Frontal cortex (tissue), 4 donors: Measurements from ENCODE around the gene XXYLT1. TPM values are rescaled to one million over a fixed set of nuclear protein-coding genes. Genes with fewer than 3 reads are reported as not detected.

Experiments used
- DNase-seq, 2 donors: peaks; one replicate each; pipeline ENCODE4 v3.0.0; 2012; ENCODE audit warnings: low spot score in 2 of 2
- FAIRE-seq: peaks from 2 replicates; lab custom pipeline; 2012; peaks lifted over from hg19 to GRCh38; lab: Jason Lieb, UNC
- total RNA-seq: library from RNA; depleted of rRNA; stranded (reverse); fragments of >200 nt; gene quantifications from one replicate; pipeline ENCODE4 v1.2.3, GENCODE V29; 2014
- donor health status: control.
- donor health status: control.
- donor health status: control.

The XXYLT1 gene
- total RNA-seq, 1 donor from 2014 or later, result 23.6 TPM

DNA sequence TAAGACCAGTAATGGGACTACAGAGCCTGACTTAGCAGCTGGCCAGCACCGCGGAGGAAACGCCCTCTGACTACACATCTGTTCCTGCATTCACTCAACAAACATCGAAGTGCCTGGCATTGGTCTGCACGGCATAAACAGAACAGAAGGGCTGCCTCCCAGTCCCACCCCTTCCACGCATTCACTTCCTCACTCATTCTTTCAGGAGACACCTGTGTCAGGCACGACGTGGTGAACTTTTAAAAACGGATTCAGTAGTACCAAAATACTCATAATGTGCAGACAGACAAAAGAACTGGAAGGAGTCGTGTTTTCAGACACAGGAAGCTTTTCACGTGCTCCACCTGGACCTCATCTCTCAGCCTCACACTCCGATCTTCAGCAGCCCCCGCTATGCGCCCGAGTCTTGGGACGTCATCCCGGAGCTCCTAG lies 123.3 kb downstream of the XXYLT1 start:
- FAIRE-seq, result no peak

DNA sequence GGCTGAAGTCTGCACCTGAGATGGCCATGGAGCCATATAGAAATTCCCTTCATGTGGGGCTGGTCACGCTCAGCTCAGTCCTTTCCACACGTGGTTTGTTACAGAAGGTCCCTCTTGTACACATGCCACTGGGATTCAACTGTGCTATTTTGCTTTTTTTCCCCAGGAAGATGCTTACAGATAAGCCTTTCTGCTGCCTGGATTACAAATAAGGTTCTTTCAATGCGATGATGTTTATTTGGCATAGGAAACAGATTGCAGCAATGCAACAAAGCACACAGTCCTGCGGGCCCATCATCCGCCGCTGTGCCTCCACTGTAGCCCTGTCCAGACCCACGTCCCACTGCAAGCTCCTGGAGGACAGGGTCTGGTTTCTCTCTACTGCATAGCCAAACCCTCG lies 124.8 kb downstream of the XXYLT1 start:
- DNase-seq (no peak), FAIRE-seq (no peak)

More for the DNA sequence above, 123.3 kb downstream of the XXYLT1 start:
- no peak for DNase-seq

- DNase-seq (no peak), FAIRE-seq (no peak)
These were observed 125.4 kb downstream of the XXYLT1 start for GRCh38 chr3:195145579-195145978.

DNA sequence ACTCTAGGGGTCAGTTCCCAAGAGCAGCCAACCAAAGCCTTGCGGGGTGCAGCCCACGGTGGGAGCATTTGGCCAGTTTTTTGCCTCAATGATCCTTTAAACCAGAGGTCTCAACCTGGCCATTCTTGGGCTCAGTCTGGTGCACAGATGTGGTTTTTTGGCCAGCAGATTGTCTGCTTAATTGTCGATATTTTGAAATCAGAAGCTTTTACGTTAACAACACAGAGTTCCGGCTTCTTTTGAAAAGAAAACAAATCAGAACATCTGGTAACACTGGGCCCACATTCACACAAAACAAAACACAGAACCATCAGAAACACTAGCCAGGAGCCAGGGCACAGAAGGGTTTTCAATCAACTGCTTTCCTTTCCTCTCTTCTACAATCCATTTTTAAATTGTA lies 127.7 kb downstream of the XXYLT1 start:
- no peak for DNase-seq
- no peak for FAIRE-seq

GRCh38 chr3:195142519-195142918 lies 128.4 kb downstream of the XXYLT1 start:
- no peak for FAIRE-seq
- DNase-seq, result no peak

DNA sequence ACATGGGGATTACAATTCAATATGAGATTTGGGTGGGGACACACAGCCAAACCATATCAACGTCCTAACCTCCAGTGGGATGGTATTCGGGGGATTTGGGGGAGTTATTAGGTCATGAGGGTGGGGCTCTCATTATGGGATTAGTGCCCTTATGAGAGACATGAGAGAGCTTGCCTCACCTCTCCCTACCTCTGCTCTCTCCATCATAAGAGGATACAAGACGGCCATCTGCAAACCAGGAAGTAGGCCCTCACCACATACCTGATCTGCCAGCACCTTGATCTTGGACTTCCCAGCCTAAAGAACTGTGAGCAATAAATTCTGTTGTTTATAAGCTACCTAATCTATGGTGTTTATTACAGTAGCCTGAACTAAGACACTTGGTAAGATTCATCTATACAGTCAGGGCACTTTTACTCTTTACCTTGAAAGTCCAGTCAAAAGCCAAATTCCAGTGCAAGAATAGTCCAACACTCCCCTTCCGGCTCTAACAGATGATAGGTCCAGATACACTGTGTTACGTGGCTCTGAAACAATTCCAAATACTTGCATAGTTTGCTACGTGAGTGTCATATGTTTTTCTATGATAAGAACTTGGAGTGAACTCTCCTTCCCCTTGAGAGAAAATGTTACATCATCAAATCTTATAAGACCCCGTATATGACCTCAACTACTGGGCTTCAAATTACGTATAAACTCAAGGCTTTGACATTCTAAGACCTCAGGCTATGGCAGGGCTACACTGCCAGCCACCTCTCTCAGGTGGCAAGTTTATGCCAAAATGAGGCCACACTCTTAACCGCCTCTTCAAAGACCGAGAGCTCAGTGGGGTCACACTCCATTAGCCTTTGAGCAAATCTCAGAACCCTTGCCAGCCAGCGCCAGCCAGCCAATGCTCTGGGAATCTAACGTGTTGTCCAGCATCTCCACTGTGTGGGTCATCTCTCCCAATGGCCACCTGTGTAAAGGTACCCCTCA lies 129.9 kb downstream of the XXYLT1 start:
- FAIRE-seq, result no peak
- DNase-seq, result no peak

GRCh38 chr3:195140410-195140809 lies 130.5 kb downstream of the XXYLT1 start:
- FAIRE-seq (no peak), DNase-seq (no peak)

DNA sequence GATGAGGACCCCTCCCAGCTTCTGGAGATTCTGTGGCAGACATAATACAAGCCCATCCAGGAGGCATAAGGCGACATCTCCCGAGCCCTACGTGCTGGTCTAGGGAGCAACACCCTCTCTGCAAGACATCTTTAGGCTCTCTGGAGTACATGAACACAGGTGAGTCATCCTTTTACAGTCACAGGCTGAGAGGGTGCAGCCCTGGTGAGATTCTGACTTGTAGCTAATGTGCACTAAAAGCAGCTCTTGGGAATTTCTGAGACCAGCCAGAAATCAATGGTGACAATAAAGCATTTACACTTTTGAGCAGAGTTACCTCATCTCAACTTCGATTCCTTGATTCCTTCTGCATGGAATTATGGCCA lies 131.1 kb downstream of the XXYLT1 start:
- DNase-seq, result no peak
- no peak for FAIRE-seq

- FAIRE-seq, result no peak
These were observed 131.7 kb downstream of the XXYLT1 start for GRCh38 chr3:195139091-195139875.

GRCh38 chr3:195137638-195138588 lies 133.0 kb downstream of the XXYLT1 start:
- DNase-seq (no peak), FAIRE-seq (no peak)

More at GRCh38 chr3:195139091-195139875, 131.7 kb downstream of the XXYLT1 start:
- no peak for DNase-seq

DNA sequence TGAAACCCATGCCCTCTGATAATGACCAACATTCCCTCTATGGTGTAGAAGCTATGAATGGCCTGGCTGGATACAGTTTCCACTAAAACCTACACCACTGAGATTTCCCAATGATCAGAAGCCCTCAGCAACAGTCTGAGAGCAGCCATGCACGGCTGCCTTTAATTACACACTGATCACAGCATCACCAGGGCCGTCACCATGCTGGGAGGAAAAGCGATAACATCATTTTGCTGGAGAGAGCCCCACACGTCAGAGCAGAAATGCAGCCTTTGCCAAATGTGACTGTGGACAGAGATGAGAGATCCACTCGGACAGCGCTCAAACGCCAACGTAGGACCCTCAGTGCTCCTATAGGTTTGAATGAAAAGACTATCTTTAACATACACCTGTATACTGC lies 135.0 kb downstream of the XXYLT1 start:
- DNase-seq, result no peak
- no peak for FAIRE-seq

DNA sequence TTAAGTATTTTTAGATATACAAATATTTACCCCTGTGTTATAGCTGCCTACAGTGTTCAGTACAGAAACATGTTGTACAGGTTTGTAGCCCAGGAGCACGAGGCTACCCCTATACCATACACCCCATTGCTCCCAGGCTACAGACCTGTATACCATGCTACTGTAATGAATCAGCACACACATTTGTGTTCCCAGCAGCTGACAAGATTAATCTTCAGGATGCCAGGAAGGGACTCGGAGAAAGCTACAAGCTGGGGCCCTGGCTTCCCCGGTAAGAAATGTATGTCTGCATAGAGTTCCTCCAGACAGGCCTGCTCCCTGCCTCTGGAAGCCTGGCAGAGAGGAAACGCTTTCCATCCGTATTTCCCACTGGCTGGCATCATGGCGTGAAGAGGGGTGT lies 136.5 kb downstream of the XXYLT1 start:
- FAIRE-seq, result no peak
- no peak for DNase-seq

DNA sequence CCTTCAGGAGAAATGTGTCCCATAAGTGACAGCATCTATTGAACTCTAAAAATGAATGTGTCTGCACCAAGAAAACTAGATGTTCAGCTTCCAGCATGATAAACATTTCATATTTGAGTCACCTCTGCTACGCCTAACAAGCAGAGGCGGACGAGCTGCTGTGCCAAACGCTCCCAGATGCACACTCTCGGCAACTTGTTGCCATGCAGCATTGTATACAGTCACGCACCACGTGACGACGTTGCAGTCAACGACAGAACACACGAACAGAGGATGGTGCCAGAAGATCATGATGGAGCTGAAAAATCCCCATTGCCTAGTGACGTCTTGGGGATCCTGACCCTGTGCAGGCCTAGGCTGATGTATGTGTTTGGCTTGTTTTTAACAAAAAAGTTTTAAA lies 137.5 kb downstream of the XXYLT1 start:
- DNase-seq, result peak; percentile 42 to 54
- no peak for FAIRE-seq

- no peak for FAIRE-seq
- no peak for DNase-seq
These were observed 137.9 kb downstream of the XXYLT1 start for GRCh38 chr3:195133013-195133412.

DNA sequence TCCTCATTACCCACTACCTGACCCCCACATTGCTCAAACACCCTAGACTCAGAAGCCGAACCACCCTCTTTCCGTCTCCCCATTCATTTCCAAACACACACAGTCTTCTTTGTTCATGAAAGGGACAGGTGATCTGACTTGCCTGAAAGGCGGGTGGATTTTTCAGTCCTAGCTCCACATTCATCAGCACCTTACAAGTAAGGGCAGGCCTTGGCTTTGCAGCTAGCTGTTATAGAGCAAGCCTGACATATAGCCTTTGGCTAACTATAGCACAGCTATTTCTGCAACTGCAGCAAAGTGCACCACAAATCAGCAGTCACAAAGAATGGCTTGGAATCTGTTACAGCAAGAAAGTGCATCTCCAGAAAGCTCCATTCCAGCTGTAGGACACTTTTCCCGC lies 139.8 kb downstream of the XXYLT1 start:
- FAIRE-seq (no peak), DNase-seq (no peak)

DNA sequence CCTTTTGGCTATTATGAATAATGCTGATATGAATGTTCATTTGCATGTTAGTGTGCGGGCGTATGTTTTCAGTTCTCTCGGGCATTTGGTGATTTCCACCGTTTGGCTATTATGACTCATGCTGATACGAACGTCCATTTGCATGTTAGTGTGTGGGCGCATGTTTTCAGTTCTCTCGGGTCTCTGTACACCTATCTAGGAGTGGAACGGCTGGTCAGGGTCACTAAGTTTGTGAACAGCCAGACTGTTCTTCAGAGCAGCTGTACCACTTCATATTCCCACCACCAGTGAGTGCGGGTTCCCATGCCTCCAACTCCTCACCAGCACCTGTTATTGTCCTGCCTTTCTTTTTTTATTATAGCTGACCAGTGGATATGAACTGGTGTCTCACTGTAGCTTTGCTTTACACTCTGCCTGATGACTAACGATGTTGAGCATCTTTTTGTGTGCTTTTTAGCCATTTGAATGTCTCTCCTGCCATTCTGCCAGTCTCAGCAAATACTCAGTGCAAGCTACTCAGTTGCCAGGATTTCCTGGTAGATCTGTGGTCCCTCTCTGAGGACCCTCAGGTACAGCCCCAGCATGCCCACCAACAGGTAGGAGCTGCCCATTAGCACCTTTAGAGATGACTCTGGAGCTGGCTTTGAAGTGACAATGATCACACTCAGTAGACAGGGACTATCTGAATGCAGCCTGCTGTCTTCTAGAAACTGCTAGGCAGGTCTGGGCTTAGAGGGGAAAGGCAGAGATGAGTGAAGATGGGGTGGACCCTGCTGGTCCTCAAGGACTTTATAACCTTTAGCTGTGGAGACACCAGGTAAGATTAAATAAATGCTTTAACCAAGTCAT lies 141.1 kb downstream of the XXYLT1 start:
- no peak for DNase-seq
- FAIRE-seq, result no peak

DNA sequence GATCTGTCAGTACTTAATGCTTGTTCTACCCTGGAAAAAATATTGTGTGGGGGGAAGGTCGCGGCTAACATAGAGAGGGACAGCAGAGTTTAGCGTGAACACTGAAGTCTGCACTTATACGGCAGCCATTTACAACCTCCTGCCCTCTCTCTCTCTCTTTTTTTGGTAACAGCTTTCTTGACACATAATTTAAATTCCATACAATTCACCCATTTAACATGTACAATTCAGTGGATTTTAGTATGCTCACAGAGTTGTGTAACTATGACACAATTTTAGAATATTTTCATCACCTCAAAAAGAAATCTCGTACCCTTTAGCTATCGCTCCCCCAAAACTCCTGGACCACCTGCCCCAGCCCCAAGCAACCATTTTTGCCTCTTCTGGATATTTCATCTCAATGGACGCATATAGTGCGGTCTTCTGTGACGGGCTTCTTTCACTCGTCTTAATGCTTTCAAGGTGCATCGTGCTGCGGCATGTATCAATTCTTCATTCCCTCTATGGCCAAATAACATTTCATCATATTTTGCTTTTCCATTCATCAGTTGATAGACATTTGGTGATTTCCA lies 141.8 kb downstream of the XXYLT1 start:
- no peak for DNase-seq
- no peak for FAIRE-seq

DNA sequence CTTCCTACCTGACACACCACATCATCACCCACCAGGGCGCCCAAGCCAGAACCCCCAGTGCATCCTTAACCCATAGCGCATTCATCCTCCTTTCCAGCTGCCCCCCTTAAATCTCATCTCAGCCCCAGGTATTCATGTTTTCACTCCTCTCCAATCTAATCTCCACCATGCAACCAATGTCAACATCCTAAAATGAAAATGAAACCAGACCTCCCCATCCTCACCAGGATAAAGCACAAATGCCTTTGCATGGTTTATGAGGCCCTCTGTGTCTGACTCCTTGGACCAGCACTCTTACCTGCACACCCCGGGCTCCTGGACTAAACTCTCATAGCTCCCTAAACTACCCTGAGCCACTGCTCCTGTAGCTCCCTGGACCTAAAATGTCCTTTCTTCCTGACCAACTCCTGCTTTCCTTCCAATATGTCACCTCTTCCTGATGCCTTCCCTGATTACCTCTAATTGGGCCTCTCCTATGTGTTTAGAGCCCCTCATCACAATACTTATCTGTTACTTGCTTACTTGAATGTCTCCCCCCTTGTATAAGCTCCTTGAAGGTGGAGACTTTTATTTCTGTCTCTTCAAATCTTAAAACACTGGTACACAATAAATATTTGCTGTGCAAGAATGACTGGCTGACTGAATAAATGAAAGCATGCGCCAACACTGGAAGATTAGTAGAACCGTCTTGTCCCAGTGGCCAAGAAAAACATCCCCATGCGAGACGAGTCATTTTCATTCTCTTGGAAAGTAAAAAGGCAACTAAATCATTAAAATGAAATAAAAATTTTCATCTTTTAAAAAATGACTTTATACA lies 142.5 kb downstream of the XXYLT1 start:
- DNase-seq (no peak), FAIRE-seq (no peak)
